Hematopoietic multipotent progenitor cell (in vitro differentiated cells): ENCODE results near the gene TDRD12. TPM values are rescaled to one million over a fixed set of nuclear protein-coding genes. Genes with fewer than 3 reads are reported as not detected.
"Not testable (repeated sequence)": the region's sequence is repeated elsewhere in the genome, so short reads cannot be mapped to it uniquely, and the experiment has no call there.

ENCODE experiments used
- DNase-seq, 3 donors: peaks; one replicate each; pipeline ENCODE4 v3.0.0-alpha.2; 2011 to 2015; ENCODE audit warnings: low read depth in 2 of 3, low spot score in 2 of 3
- total RNA-seq: library from RNA; depleted of rRNA; stranded (reverse); fragments of >200 nt; gene quantifications from one replicate; pipeline ENCODE4 v1.2.3, GENCODE V29; 2012

TDRD12 gene
- total RNA-seq, 1 donor = 0.27 TPM

- peak in 2 of 3 donors; percentile 70 to 74 for DNase-seq
Measured at GRCh38 chr19:32745594-32746251, 26.2 kb downstream of the TDRD12 start.

GRCh38 chr19:32746631-32747196 is 27.1 kb downstream of the TDRD12 start:
- DNase-seq = peak; percentile 21 to 81 (median 66)

DNA sequence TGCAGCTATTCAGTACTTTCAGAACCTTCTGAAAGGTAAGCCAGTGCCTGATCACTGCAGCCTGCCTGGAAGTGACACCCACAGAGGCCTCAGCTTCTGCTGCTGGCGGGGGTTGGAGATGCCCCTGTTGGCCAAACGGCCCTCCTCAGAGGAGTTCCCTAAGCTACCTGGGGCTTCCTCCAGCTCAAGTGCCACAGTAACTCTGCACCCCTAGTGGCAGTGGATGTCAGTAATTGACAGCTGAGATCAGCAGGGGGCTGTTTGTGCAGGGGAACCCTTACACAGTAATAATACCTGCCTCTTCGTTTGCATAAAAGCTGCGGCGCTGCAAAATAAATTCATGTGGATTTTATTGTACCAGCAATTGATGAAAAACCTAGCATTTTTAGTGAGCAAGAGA is 28.9 kb downstream of the TDRD12 start:
- DNase-seq = peak in 2 of 3 donors; percentile 25 to 38

DNA sequence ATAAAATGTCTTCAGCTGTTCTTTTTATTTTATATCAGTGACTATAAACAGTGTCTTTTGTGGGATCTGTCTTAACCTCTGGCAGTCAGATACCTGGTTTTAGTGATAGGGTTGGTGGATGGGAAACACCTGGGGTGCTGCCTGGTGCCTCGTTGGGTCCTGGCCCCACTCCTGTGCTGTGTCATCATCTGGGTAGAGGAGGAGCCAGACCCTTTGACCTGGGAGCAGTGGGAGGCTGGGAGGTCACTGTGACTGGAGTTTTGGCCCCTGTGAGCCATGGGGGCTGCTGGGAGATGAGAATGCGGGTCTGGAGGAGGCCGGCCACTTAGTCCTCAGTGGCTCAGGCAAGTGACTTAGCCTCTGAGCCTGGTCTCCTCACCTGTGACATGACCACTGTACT is 29.4 kb downstream of the TDRD12 start:
- no peak for DNase-seq

DNA sequence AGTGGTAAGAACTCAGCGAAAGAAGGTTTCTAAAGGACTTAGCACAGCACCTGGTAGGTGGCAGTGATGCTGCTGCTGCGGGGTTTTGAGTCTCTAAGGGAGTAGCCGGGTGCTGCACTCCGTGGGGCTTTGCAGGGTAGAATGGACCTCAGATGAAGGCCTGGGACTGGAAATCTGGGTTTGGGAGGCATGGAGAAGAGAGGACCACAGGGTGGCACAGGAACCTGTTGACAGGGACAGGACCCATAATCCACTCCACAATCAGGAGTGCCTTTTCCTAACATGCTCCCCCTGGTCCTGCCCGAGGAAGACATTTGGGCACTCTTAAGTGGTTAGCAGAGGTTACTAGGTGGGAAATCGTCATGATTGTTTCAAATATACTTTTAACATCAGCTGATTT is 29.8 kb downstream of the TDRD12 start:
- DNase-seq = no peak

GRCh38 chr19:32750441-32751055 is 31.0 kb downstream of the TDRD12 start:
- peak in 2 of 3 donors; percentile 34 to 60 for DNase-seq

- DNase-seq = no peak
Measured at GRCh38 chr19:32751066-32751465, 31.5 kb downstream of the TDRD12 start.

DNA sequence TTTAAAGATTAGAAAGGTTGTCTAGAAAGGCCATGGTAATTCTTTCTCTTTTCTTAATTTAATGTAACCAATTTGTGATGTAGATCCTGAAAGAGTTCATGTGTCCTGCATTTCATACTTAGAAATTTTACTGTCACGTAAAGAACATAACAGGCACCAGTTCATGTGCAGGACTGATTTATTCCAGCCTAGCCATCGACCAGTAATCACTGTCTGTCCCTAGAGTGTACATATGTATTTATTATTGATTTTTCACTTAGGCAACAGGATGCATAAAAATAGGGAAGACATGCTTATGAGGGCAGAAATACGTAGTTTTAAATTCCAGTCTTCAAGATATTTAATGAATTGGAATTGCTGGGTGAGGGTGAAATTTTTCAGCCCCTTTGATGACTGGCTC is 37.6 kb downstream of the TDRD12 start:
- DNase-seq = no peak

GRCh38 chr19:32765365-32765764 is 45.8 kb downstream of the TDRD12 start:
- not testable (repeated sequence) for DNase-seq

DNA sequence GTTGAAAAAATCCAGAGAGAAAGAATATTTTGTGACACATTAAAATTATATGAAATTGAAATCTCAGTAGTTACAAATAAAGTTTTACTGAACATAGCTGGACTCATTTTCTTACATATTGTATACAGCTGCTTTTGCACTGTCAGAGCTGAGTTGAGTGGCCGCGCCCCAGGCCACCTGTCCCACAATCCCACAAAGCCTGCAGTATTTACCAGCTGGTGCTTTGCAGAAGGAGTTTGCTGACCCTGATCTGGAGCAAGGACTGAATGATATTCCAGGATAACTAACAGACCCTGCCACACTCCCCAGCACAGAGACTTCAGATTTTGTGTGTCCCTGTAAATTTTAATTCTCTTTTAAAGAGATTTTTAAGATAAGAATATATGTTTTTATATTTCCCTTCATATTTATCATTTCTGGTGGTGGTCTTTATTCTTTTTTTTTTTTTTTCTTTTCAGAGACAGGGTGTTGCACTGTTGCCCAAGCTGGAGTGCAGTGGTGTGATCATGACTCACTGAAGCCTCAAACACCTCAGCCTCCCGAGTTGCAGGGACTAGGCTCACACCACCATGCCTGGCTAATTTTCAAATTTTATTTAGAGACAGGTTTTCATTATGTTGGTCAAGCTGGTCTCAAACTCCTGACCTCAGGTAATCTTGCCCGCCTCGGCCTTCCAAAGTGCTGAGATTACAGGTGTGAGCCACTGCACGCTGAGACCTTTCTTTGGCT is 48.5 kb downstream of the TDRD12 start:
- DNase-seq = no peak

DNA sequence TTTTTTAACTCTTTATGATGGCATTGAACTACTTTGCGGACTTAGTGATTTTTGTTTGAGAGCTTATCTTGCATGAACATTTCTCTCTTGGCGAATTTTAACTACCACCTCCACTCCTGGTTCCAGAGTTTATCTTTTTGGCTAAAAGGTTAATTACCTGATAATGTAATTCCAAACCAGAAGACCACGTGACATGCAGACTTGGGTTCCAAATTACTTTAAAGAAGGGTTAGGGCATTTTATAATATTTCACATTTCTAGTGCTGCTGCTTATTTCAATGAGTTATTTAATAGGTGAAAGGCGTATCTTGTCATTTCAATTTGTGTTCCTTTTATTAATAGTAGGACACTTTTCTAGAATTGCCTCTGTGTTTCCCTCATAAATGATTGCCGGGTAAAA is 52.0 kb downstream of the TDRD12 start:
- DNase-seq = no peak

DNA sequence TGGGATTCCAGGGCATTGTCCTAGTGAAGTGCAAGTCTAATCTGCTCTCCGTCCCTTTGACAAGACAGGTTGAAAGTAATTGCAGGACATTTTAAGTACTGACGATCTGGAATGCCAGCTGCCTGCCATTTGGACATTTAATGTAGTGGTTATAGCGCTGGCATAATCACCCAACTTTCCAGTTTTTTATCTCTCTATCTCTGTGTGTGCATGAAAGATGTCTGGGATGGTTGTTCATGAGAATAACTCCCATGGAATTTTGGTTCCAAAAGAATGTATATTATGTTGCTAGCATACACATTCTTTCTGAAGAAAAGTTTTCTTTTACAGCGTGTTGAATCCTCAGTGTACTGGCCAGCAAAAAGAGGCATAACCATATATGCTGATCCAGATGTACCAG is 53.6 kb downstream of the TDRD12 start:
- no peak for DNase-seq

GRCh38 chr19:32779082-32779481 is 59.5 kb downstream of the TDRD12 start:
- no peak for DNase-seq

GRCh38 chr19:32781280-32781679 is 61.7 kb downstream of the TDRD12 start:
- no peak for DNase-seq

- not testable (repeated sequence) for DNase-seq
Measured at GRCh38 chr19:32782089-32782488, 62.5 kb downstream of the TDRD12 start.

DNA sequence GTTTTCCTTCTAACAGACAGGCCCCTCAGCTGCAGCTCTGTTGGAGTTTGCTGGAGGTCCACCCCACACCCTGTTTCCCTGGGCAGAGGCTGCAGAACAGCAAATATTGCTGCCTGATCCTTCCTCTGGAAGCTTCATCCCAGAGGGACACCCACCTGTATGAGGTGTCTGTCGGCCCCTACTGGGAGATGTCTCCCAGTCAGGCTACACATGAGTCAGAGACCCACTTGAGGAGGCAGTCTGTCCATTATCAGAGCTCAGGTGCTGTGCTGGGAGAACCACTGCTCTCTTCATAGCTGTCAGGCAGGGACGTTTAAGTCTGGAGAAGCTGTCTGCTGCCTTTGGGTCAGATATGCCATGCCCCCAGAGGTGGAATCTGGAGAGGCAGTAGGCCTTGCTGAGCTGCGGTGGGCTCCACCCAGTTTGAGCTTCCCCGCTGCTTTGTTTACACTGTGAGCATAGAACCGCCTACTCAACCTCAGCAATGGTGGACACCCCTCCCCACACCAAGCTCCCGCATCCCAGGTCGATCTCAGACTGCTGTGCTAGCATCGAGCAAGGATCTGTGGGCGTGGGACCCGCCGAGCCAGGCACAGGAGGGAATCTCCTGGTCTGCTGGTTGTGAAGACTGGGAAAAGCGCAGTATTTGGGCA is 67.7 kb downstream of the TDRD12 start:
- not testable (repeated sequence) for DNase-seq

- not testable (repeated sequence) for DNase-seq
Measured at GRCh38 chr19:32787895-32788294, 68.3 kb downstream of the TDRD12 start.

- no peak for DNase-seq
Measured at GRCh38 chr19:32789429-32789828, 69.9 kb downstream of the TDRD12 start.

- DNase-seq = no peak
Measured at GRCh38 chr19:32798201-32798600, 78.6 kb downstream of the TDRD12 start.

DNA sequence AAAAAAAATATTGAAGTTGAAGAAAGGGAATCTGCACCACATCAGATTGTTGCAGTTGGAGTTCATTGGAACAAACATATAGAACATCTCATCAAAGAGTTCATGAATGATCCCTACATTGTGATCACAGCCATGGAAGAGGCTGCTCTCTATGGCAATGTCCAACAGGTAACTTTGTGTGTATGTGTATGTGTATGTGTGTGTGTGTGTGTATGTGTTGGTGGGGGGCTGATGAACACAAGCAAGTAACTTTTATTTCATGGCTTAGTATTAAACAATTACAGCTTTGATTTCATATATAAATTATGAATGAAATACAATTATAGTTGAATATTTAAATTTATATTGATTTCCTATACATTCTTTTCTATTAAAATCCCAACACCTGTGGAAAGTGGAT is 80.6 kb downstream of the TDRD12 start:
- DNase-seq = no peak

DNA sequence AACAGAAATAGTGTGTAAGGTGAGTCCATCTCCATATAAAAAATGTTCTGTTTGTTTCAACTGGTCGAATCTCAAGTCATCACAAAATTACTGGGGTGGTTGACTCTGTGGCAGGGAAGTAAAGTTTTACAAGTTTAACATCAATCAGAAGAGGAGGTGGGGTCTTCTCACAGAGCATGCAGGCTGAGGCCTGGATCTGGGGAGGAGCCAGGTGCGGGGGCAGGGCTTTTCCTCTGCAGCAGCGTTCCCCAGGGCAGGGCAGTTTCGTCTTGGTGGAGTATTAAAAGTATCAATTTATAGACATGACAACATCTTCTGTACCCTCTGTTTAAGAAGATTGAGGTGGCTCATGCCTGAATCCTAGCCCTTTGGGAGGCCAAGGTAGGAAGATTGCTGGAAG is 81.2 kb downstream of the TDRD12 start:
- DNase-seq = no peak
